ENCODE results near the gene ADSS2. TPM values are rescaled to one million over a fixed set of nuclear protein-coding genes. Genes with fewer than 3 reads are reported as not detected.

Gene ADSS2
- total RNA-seq, 1 donor = 51.2 TPM

- DNase-seq (ENCODE audit: low read depth) = peak; percentile 41
- no peak for TF ChIP-seq CTCF (IDR thresholded peaks at IDR 0.05; ENCODE audit: insufficient read depth, low read length)
- H3K4me3 ChIP-seq (ENCODE audit: low read depth, low read length) = no peak overlapping the region
These were observed 6.2 kb downstream of the ADSS2 start for GRCh38 chr1:244445320-244446181.

- no peak for TF ChIP-seq CTCF (IDR thresholded peaks at IDR 0.05; ENCODE audit: insufficient read depth, low read length)
- H3K4me3 ChIP-seq (ENCODE audit: low read depth, low read length) = no peak overlapping the region
- DNase-seq (ENCODE audit: low read depth) = peak; percentile 44
These were observed 6.9 kb downstream of the ADSS2 start for GRCh38 chr1:244444854-244445253.

- no peak overlapping the region for H3K4me3 ChIP-seq (ENCODE audit: low read depth, low read length)
- no peak for DNase-seq (ENCODE audit: low read depth)
These were observed 8.9 kb downstream of the ADSS2 start for GRCh38 chr1:244442850-244443249.

GRCh38 chr1:244439391-244440032 lies 12.2 kb downstream of the ADSS2 start:
- H3K4me3 ChIP-seq (ENCODE audit: low read depth, low read length) = no peak overlapping the region
- TF ChIP-seq CTCF (IDR thresholded peaks at IDR 0.05; ENCODE audit: insufficient read depth, low read length) = no peak
- no peak for DNase-seq (ENCODE audit: low read depth)

More at GRCh38 chr1:244442850-244443249, 8.9 kb downstream of the ADSS2 start:
- no peak for TF ChIP-seq CTCF (IDR thresholded peaks at IDR 0.05; ENCODE audit: insufficient read depth, low read length)

- H3K4me3 ChIP-seq (ENCODE audit: low read depth, low read length) = no peak overlapping the region
- TF ChIP-seq CTCF (IDR thresholded peaks at IDR 0.05; ENCODE audit: insufficient read depth, low read length) = no peak
- DNase-seq (ENCODE audit: low read depth) = peak; percentile 63
These were observed 14.6 kb downstream of the ADSS2 start for GRCh38 chr1:244437086-244437468.

GRCh38 chr1:244436336-244437085 lies 15.2 kb downstream of the ADSS2 start:
- no peak overlapping the region for H3K4me3 ChIP-seq (ENCODE audit: low read depth, low read length)
- TF ChIP-seq CTCF (IDR thresholded peaks at IDR 0.05; ENCODE audit: insufficient read depth, low read length) = no peak
- peak; percentile 73 for DNase-seq (ENCODE audit: low read depth)
